GM21381 (cell line): ENCODE data around the gene C12orf57.

Source experiments
- ATAC-seq: cut with Tn5 transposase; IDR thresholded peaks from one replicate; pipeline ENCODE4 v1.9.1; 2021; ENCODE audit warnings: mild to moderate bottlenecking, moderate library complexity; ENCODE audit not compliant: unreplicated experiment

C12orf57 gene

GRCh38 chr12:6987956-6988553 is 44.2 kb downstream of the C12orf57 start:
- ATAC-seq = no peak
